ENCODE measurements around the gene MLPH.

DNA sequence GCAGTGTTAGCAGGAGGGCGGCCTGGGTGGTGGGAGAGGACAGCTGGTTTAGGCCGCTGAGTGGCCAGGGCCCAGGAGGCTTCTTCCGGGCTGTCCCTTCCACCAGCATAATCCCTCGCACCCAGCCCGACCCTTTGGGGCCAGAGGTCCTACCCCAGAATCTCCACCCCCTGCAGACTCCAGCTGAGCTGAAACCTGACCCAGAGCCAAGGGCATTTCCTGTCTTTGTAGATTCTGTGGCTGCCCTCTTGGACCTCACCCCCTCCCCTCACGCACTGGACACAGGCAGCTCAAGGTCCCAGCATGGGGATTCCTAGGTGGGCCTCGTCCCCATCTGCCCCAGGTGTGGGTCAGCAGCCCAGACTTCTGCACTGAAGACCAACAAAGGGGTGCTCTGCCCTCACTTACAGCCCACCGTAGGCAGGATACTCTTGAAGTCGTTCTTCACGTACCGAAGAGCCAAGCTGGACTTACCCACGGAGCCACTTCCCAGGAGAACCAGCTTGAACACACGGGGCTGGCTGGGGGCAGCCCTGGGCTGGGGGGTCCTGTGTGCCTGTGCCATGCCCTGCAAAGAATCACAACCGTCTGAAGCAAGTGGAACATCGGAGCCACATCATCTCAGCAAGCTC is 98.7 kb downstream of the MLPH start:
- TF ChIP-seq, protein P1, sequence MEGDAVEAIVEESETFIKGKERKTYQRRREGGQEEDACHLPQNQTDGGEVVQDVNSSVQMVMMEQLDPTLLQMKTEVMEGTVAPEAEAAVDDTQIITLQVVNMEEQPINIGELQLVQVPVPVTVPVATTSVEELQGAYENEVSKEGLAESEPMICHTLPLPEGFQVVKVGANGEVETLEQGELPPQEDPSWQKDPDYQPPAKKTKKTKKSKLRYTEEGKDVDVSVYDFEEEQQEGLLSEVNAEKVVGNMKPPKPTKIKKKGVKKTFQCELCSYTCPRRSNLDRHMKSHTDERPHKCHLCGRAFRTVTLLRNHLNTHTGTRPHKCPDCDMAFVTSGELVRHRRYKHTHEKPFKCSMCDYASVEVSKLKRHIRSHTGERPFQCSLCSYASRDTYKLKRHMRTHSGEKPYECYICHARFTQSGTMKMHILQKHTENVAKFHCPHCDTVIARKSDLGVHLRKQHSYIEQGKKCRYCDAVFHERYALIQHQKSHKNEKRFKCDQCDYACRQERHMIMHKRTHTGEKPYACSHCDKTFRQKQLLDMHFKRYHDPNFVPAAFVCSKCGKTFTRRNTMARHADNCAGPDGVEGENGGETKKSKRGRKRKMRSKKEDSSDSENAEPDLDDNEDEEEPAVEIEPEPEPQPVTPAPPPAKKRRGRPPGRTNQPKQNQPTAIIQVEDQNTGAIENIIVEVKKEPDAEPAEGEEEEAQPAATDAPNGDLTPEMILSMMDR (conservative IDR thresholded peaks at IDR 0.05; ENCODE audit: low read length): no peak
- no peak for TF ChIP-seq EZH2phosphoT487 (IDR thresholded peaks at IDR 0.05; ENCODE audit: borderline replicate concordance)
